GM18517 (cell line): ENCODE measurements around the gene MFSD11.
"Not testable (repeated sequence)": the region's sequence is repeated elsewhere in the genome, so short reads cannot be mapped to it uniquely, and the experiment has no call there.

ENCODE experiments used
- ATAC-seq: cut with Tn5 transposase; IDR thresholded peaks from one replicate; pipeline ENCODE4 v1.9.1; 2021; ENCODE audit warnings: mild to moderate bottlenecking, moderate library complexity; ENCODE audit not compliant: unreplicated experiment

The MFSD11 gene

DNA sequence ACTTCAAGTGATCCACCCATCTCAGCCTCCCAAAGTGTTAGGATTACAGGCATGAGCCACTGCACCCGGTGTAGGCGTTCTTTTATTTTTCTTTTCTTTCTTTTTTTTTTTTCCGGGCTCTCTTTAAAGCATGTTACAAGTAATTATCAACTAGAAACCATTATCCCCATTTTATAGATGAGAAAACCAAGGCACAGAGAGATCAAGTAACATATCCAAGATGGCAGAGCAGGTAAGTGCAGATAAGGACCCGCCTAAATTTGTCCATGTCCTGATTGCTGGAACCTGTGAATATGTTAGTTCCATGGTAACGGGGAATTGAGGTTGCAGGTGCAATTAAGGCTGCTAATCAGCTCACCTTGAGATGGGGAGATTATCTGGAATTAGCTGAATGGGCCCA is 54.4 kb downstream of the MFSD11 start:
- no peak for ATAC-seq

GRCh38 chr17:76793775-76794174 is 55.9 kb downstream of the MFSD11 start:
- ATAC-seq = no peak

DNA sequence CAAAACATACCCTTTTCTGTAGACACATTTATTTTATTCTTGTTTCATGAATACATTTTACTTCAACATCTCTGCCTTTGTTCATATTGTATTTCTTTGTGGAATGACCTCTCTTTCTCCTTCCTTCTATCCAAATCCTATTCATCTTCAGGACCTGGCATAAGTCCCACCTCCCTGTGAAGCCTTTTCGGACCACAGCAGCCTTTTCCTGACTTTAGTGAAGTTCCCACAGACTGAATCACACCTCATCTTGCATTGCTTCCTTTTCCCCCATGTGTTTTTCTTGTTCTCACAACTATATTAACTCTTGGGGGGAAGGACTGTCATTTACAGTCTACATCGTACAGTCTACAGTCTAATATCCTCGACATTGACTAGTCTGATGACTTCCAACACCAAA is 58.2 kb downstream of the MFSD11 start:
- no peak for ATAC-seq

GRCh38 chr17:76797241-76797840 is 59.4 kb downstream of the MFSD11 start:
- ATAC-seq = no peak

DNA sequence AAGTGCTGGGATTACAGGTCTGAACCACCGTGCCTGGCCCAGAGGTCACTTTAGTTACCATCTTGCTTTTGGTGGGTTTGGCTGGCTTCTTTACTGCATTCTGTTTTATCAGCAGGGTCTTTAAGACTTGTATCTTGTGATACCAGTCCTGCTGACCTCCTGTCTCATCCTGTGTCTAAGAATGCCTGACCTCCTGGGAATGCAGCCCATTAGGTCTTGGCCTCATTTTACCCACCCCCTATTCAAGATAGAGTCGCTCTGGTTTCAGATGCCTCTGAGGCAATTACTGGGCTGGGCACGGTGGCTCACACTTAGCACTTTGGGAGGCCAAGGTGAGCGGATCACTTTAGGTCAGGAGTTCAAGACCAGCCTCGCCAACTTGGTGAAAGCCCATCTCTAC is 63.8 kb downstream of the MFSD11 start:
- no peak for ATAC-seq

DNA sequence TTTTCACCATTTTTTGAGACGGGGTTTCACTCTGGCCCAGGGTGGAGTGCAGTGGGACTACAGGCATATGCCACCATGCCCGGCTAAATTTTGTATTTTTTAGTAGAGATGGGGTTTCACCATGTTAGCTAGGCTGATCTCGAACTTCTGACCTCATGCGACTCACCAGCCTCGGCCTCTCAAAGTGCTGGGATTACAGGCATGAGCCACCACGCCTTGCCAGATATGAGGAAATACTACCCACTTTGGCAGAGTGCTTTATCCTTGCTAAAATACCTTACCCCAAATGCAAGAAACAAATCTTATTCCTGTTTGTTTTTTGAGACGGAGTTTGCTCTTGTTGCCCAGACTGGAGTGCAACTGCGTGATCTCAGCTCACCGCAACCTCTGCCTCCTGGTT is 67.4 kb downstream of the MFSD11 start:
- no peak for ATAC-seq

- not testable (repeated sequence) for ATAC-seq
Measured at GRCh38 chr17:76806151-76806550, 68.2 kb downstream of the MFSD11 start.

DNA sequence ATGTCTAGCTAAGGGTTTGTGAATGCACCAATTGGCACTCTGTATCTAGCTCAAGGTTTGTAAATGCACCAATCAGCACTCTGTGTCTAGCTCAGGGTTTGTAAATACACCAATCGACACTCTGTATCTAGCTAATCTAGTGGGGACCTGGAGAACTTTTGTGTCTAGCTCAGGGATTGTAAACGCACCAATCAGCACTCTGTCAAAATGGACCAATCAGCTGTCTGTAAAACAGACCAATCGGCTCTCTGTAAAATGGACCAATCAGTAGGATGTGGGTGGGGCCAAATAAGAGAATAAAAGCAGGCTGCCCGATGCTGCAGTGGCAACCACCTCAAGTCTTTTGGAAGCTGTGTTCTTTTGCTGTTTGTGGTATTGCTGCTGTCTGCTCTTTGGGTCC is 68.8 kb downstream of the MFSD11 start:
- not testable (repeated sequence) for ATAC-seq

DNA sequence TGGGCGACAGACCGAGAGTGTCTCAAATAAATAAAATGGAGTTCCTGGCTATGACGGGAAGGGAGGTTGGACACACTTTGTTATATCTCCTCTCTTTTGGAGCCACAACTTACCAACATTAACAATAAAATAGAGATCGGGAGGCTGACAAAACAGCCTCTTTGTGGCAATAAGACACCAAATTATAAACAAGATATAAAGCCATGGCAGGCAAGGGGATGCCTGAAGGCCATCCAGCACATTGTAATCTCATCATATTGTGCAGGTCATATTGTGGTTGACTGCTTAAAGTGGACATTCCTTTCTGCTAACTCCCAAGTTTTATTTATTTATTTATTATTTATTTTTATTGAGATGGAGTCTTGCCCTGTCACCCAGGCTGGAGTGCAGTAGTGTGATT is 70.4 kb downstream of the MFSD11 start:
- no peak for ATAC-seq

GRCh38 chr17:76810956-76811355 is 73.0 kb downstream of the MFSD11 start:
- ATAC-seq = no peak

- no peak for ATAC-seq
Measured at GRCh38 chr17:76811834-76812233, 73.9 kb downstream of the MFSD11 start.

DNA sequence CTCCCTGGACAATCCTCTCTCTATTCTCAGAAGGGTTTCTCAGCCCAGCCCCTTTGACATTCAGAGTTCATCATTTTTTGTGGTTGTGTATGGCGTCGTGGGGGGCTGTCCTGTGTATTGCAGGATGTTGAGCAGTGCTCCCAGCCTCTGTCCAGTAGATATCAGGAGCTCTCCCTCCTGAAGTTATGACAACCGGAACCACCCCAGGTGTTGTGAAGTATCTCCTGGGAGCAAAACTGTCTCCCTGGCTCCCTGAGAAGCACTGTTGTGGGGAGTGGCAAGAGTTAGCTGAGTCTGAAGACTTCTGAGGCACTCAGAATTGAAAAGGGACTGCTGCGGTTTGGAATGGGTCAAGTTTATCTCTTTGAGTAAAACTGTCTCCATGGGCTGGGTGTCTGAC is 74.3 kb downstream of the MFSD11 start:
- ATAC-seq = no peak

GRCh38 chr17:76812968-76813367 is 75.0 kb downstream of the MFSD11 start:
- ATAC-seq = no peak

DNA sequence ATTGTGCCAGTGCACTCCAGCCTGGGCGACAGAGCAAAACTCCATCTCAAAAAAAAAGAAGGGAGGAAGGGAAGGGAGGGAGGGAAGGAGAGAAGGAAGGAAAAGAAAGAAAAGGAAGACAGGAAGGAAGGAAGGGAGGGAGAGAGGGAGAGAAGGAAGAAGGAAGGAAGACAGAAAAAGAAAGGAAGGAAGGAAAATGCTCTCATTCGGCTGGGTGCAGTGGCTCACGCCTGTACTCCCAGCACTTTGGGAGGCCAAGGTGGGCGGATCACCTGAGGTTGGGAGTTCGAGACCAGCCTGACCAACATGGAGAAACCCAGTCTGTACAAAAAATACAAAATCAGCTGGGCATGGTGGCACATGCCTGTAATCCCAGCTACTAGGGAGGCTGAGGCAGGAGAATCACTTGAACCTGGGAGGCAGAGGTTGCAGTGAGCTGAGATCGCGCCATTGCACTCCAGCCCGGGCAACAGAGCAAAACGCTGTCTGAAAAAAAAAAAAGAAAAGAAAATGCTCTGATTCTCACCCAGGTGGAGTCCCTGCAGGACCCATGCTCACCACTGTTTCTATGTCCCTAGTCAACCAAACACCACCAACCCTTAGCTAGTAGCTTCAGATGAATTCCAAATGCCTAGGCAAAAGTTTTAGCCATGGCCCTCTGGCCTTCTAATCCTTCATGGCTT is 78.1 kb downstream of the MFSD11 start:
- ATAC-seq = not testable (repeated sequence)

DNA sequence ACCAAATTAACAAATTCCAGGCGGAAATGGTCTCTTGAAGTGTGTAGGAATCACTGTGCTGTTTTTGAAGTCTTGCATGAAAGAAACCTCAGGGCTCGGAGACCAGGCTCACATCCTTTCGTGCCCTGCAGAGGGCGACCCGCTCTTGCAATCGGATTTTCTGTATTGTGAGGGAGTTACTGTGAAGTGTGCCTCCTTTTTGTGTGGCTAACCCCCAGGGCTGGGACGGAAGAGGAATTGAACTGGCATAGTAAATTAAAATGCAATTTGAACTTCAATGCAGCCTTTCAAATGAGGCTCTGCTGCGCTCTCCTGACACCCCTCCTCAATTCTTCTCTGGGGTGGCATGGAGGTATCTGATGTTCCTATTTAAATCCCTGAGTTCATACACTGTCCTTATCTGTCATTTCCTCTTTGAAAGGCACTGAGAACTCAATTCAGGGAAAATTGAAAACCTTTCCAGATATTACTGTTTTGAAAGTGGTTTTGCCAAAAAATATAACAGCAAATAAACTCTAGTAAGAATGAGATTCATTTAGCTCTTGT is 78.7 kb downstream of the MFSD11 start:
- no peak for ATAC-seq

GRCh38 chr17:76820039-76820438 is 82.1 kb downstream of the MFSD11 start:
- ATAC-seq = no peak

DNA sequence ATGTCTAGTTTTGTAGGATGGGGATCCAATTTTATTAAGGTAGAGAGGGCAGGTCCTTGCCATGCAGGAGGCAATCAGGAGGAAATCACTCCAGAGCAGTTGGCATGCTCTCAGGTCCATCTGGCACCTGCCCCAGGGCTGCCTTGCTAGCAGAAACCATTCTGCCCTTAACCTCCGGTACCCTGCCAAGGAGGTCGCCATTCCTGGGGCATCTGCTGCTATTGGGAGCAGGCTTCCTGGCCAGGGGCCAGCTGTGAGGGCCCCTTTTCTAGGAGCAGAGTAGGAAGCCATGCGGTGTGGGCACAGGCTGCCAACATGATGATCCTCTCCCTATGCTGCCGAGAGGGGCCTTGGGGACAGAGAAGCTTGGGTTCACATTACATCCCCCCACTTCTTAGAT is 82.6 kb downstream of the MFSD11 start:
- no peak for ATAC-seq

- no peak for ATAC-seq
Measured at GRCh38 chr17:76822184-76822778, 84.4 kb downstream of the MFSD11 start.

DNA sequence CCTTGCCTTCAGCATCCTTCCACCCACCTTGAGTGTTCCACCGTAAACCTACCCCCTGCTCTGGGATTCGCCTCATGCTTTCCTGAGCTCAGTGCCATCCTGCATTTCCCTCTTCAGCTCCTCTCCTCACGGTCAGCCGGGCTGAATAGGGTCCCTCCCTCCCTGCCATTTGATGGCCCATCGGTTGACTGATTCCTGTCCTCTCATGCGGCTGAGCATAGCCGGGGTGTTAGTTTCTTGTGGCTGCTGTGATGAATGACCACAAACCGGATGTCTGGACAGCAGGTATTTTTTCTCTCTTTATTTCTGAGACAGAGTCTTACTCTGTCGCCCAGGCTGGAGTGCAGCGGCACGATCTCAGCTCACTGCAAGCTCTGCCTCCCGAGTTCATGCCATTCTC is 86.2 kb downstream of the MFSD11 start:
- no peak for ATAC-seq

DNA sequence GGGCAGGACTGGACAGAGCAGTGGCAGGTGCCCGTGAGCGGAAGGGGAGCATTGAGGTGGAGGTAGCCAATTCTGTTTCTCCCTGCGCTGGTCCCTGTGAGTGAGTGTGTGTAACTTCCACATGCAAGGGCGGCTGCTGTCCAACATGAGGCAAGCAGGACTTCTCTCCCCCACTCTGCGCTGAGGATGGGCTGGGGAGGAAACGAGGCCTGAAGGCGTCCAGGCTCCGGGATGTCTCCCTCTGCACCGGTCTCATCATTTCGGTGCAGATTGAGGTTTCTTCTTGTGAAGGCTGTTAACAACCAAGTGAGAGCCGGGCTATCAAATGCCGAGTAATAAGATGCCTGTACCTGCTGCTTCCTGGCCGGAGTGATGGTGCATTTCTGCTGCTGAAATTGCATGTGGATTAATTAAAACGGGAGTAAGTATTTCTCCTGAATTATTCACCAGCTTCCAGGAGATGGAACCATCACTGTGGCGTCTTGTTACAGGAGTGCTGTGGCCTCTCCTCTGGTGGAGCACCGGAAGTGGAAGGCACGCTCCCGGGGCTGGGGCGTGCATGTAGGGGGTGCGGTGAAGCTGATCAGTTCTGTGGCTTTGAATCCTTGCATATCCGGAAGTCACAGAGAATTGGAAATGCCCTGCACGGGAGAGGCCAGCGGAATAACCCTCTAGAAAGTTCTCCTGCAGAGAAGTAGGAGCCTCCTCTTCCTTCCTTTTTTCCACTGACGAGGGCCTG is 88.6 kb downstream of the MFSD11 start:
- no peak for ATAC-seq

- no peak for ATAC-seq
Measured at GRCh38 chr17:76827736-76828135, 89.8 kb downstream of the MFSD11 start.
